K562 (cell line): ENCODE measurements around the gene SLC30A4.

ENCODE experiments used
- BHLHE40 ChIP-seq: IDR thresholded peaks from 2 replicates; pipeline ENCODE4 v1.6.1; 2011; ENCODE audit warnings: low read length, improper control_type of control experiment
- CAMTA2 ChIP-seq: fragments of 250-450 bp; sonication (Bioruptor Pico); conservative IDR thresholded peaks from 2 replicates; pipeline ENCODE4 v1.5.1; 2022
- CBX5 ChIP-seq: IDR thresholded peaks from 2 replicates; pipeline ENCODE4 v1.6.1; 2014; ENCODE audit warnings: low read depth, borderline replicate concordance
- CEBPB ChIP-seq: fragments of 450-650 bp; IDR thresholded peaks from 2 replicates; pipeline ENCODE4 v1.6.1; 2016; ENCODE audit warnings: missing genetic modification characterization, missing compliant biosample characterization
- E2F1 ChIP-seq: sonication (generic); formaldehyde crosslinking; IDR thresholded peaks from 2 replicates; pipeline ENCODE4 v1.8.1; 2023; ENCODE audit warnings: mild to moderate bottlenecking, missing genetic modification reagents, moderate library complexity
- ESRRB ChIP-seq: fragments of 250-450 bp; sonication (Bioruptor Pico); IDR thresholded peaks from 2 replicates; pipeline ENCODE4 v1.5.0; 2020; ENCODE audit warnings: mild to moderate bottlenecking, moderate library complexity, borderline replicate concordance
- EZH2 ChIP-seq: IDR thresholded peaks from 2 replicates; pipeline ENCODE4 v1.6.1; 2012; ENCODE audit warnings: low read depth, mild to moderate bottlenecking, inconsistent platforms, low read length, borderline replicate concordance
- HCFC1 ChIP-seq: IDR thresholded peaks from 2 replicates; pipeline ENCODE4 v1.6.1; 2012; ENCODE audit warnings: low read depth, low read length, improper control_type of control experiment
- RAD21 ChIP-seq, 2 experiments: fragments of 250-450 bp in 1 of 2; fragments of 450-650 bp in 1 of 2; sonication (Bioruptor Pico) in 1 of 2; formaldehyde crosslinking in 1 of 2; IDR thresholded peaks in 1 of 2; conservative IDR thresholded peaks in 1 of 2; 2 replicates each; pipeline versions ENCODE4 v1.4.0 to v1.8.0; 2020 to 2022; ENCODE audit warnings: mild to moderate bottlenecking in 2 of 2, moderate library complexity in 1 of 2
- SIN3A ChIP-seq, 2 experiments: fragments of 150-350 bp in 1 of 2; IDR thresholded peaks; 2 replicates each; pipeline ENCODE4 v1.6.1; 2011 to 2016; ENCODE audit warnings: borderline replicate concordance in 2 of 2, low read depth in 2 of 2, low read length in 2 of 2, mild to moderate bottlenecking in 2 of 2, moderate library complexity in 2 of 2; ENCODE audit not compliant: control insufficient read depth in 1 of 2
- TEAD4 ChIP-seq, 2 experiments: sonication (generic) in 1 of 2; formaldehyde crosslinking in 1 of 2; IDR thresholded peaks; 2 replicates each; pipeline versions ENCODE4 v1.6.1 to v1.8.0; 2012 to 2022; ENCODE audit warnings: borderline replicate concordance in 1 of 2, inconsistent platforms in 1 of 2, low read length in 1 of 2, mild to moderate bottlenecking in 1 of 2, missing genetic modification reagents in 1 of 2

- TF ChIP-seq TEAD4 (IDR thresholded peaks at IDR 0.05; ENCODE audit: low read length) (no peak), TEAD4 (CRISPR knock-in tag; IDR thresholded peaks at IDR 0.05; ENCODE audit: borderline replicate concordance) (no peak), RAD21 (CRISPR knock-in tag; conservative IDR thresholded peaks at IDR 0.05 in 1 of 2, IDR thresholded peaks at IDR 0.05 in 1 of 2) (peak; percentile 23 to 35; a peak in 2 of 4 replicates), CEBPB (tag) (no peak), HCFC1 (peak; percentile 3; the same call in 1 of the 2 replicates), E2F1 (no peak), CAMTA2 (no peak), ESRRB (no peak), BHLHE40 (no peak), EZH2 (no peak), CBX5 (no peak), SIN3A (IDR thresholded peaks at IDR 0.05; ENCODE audit: borderline replicate concordance in 2 of 2, control insufficient read depth in 1 of 2, low read depth in 2 of 2, low read length in 2 of 2) (no peak)
Observed at GRCh38 chr15:45522328-45523165, at the start of gene SLC30A4.
